Measurements from ENCODE around the gene PABPC1L.

GRCh38 chr20:44900231-44900854, 9.5 kb upstream of the PABPC1L start:
- TF ChIP-seq MAX (IDR thresholded peaks at IDR 0.05) = no peak
- no peak for TF ChIP-seq CTCF (IDR thresholded peaks at IDR 0.05)
- TF ChIP-seq RAD21 (conservative IDR thresholded peaks at IDR 0.05 in 1 of 2, IDR thresholded peaks at IDR 0.05 in 1 of 2) = no peak
- TF ChIP-seq JUNB (IDR thresholded peaks at IDR 0.05) = no peak
- TF ChIP-seq POLR2A (IDR thresholded peaks at IDR 0.05; ENCODE audit: low read length) = no peak
- no peak for TF ChIP-seq RNF2 (IDR thresholded peaks at IDR 0.05; ENCODE audit: borderline replicate concordance, low read depth)
- TF ChIP-seq KDM5A (IDR thresholded peaks at IDR 0.05) = no peak
- TF ChIP-seq HES2 (IDR thresholded peaks at IDR 0.05) = no peak
- TF ChIP-seq TP53 (CRISPR knock-in tag; IDR thresholded peaks at IDR 0.05) = no peak
- TF ChIP-seq PBX3 (IDR thresholded peaks at IDR 0.05) = no peak
- TF ChIP-seq HOXB5 (CRISPR knock-in tag; IDR thresholded peaks at IDR 0.05) = no peak

Data from A549 (cell line).